GM12878 (cell line): ENCODE results near the gene PTPRN2. TPM values are rescaled to one million over a fixed set of nuclear protein-coding genes. Genes with fewer than 3 reads are reported as not detected.

Source experiments
- ATAC-seq: fragments of 200-7000 bp; cut with Tn5 transposase; 3 replicates; pipeline ENCODE4 v1.9.1; 2020; ENCODE audit warnings: mild to moderate bottlenecking, moderate library complexity
- BruUV-seq: library from RNA; stranded (reverse); fragments of 400-500 nt; replicated peaks from 2 replicates; lab custom pipeline; 2021; lab: Mats Ljungman, UMichigan
- CTCF ChIA-PET: fragments of 300-600 bp; sonication (Branson Sonifier 250); formaldehyde crosslinking; extraction: SDS; loops from one replicate; lab custom pipeline; 2021; ENCODE audit warnings: inconsistent platforms; lab: Yijun Ruan, JAX
- POLR2A ChIA-PET: fragments of 350-600 bp; formaldehyde crosslinking; extraction: SDS; loops from one replicate; lab custom pipeline; 2021; ENCODE audit warnings: inconsistent platforms; lab: Charles Lee
- RAD21 ChIA-PET: fragments of 300-600 bp; sonication (Branson Sonifier 250); formaldehyde crosslinking; loops from one replicate; lab custom pipeline; 2023; ENCODE audit warnings: antibody characterized with exemption; ENCODE audit not compliant: unreplicated experiment; lab: Charles Lee
- SMC1A ChIA-PET: fragments of 300-600 bp; sonication (Branson Sonifier 250); formaldehyde crosslinking; loops from one replicate; lab custom pipeline; 2023; ENCODE audit not compliant: unreplicated experiment, uncharacterized antibody; lab: Charles Lee
- DNase-seq: peaks from one replicate; pipeline ENCODE4 v3.0.0-alpha.2; 2011; ENCODE audit warnings: low read depth, low spot score
- FAIRE-seq: peaks from 3 replicates; lab custom pipeline; 2011; peaks lifted over from hg19 to GRCh38; lab: Jason Lieb, UNC
- H2AFZ ChIP-seq: 2 replicates; pipeline ENCODE4 v1.6.0; 2011; ENCODE audit warnings: low read depth, low read length, control low read depth; ENCODE audit not compliant: control insufficient read depth
- H3K27ac ChIP-seq: 2 replicates; pipeline ENCODE4 v1.5.1; 2011; ENCODE audit warnings: control low read depth; ENCODE audit not compliant: control insufficient read depth, insufficient read depth
- H3K27me3 ChIP-seq, 2 experiments: replicated peaks in 1 of 2; 2 replicates each; pipeline versions ENCODE4 v1.6.0 to v1.6.1; 2011; ENCODE audit warnings: low read length in 1 of 2; ENCODE audit not compliant: control insufficient read depth in 2 of 2, insufficient read depth in 2 of 2
- H3K36me3 ChIP-seq, 2 experiments: 2 replicates each; pipeline ENCODE4 v1.5.1; 2011; ENCODE audit warnings: low read length in 1 of 2; ENCODE audit not compliant: control insufficient read depth in 2 of 2, insufficient read depth in 2 of 2
- H3K4me1 ChIP-seq: 2 replicates; pipeline ENCODE4 v1.6.1; 2011; ENCODE audit warnings: mild to moderate bottlenecking, low read length, moderate library complexity, mixed read lengths; ENCODE audit not compliant: control insufficient read depth, insufficient read depth
- H3K4me2 ChIP-seq: 2 replicates; pipeline ENCODE4 v1.6.0; 2011; ENCODE audit warnings: control low read depth; ENCODE audit not compliant: control insufficient read depth, insufficient read depth
- H3K4me3 ChIP-seq: fragments of 200-600 bp; sonication (generic); 2 replicates; pipeline ENCODE4 v1.5.1; 2016
- H3K79me2 ChIP-seq: 2 replicates; pipeline ENCODE4 v1.6.0; 2011; ENCODE audit warnings: low read length; ENCODE audit not compliant: control insufficient read depth, insufficient read depth
- H3K9ac ChIP-seq: 2 replicates; pipeline ENCODE4 v1.8.0; 2011; ENCODE audit warnings: low read length, control low read depth, mixed read lengths; ENCODE audit not compliant: control insufficient read depth, insufficient read depth
- H3K9me3 ChIP-seq: replicated peaks from 3 replicates; pipeline ENCODE4 v1.5.1; 2011; ENCODE audit warnings: mild to moderate bottlenecking, low read length; ENCODE audit not compliant: control insufficient read depth, insufficient read depth
- H4K20me1 ChIP-seq: 2 replicates; pipeline ENCODE4 v1.6.0; 2011; ENCODE audit not compliant: control insufficient read depth, insufficient read depth
- BCL11A ChIP-seq: IDR thresholded peaks from 2 replicates; pipeline ENCODE4 v1.6.1; 2011; ENCODE audit warnings: low read depth, low read length
- CBX3 ChIP-seq: fragments of 200-600 bp; sonication (generic); IDR thresholded peaks from 2 replicates; pipeline ENCODE4 v1.6.1; 2016; ENCODE audit warnings: low read depth, borderline replicate concordance
- EGR1 ChIP-seq, 2 experiments: IDR thresholded peaks; 1 replicate in 1 of 2; 2 replicates in 1 of 2; pipeline ENCODE4 v1.6.1; 2011 to 2012; ENCODE audit warnings: low read depth in 2 of 2, low read length in 2 of 2, borderline replicate concordance in 1 of 2, mild to moderate bottlenecking in 1 of 2, moderate library complexity in 1 of 2
- EZH2 ChIP-seq: IDR thresholded peaks from 2 replicates; pipeline ENCODE4 v1.6.1; 2012; ENCODE audit warnings: low read depth, mild to moderate bottlenecking, control low read depth, inconsistent platforms, low read length, borderline replicate concordance; ENCODE audit not compliant: control insufficient read depth
- FOXK2 ChIP-seq: fragments of 450-650 bp; IDR thresholded peaks from 2 replicates; pipeline ENCODE4 v1.6.1; 2017; ENCODE audit warnings: mild to moderate bottlenecking, moderate library complexity
- HDAC6 ChIP-seq: fragments of 200-600 bp; sonication (generic); IDR thresholded peaks from one replicate; pipeline ENCODE4 v1.8.0; 2017; ENCODE audit warnings: antibody characterized with exemption; ENCODE audit not compliant: unreplicated experiment
- NBN ChIP-seq: fragments of 450-650 bp; IDR thresholded peaks from 2 replicates; pipeline ENCODE4 v1.6.1; 2016
- NFYA ChIP-seq: IDR thresholded peaks from 2 replicates; pipeline ENCODE4 v1.6.1; 2011; ENCODE audit warnings: low read depth, mild to moderate bottlenecking, low read length, improper control_type of control experiment, borderline replicate concordance
- PAX5 ChIP-seq: IDR thresholded peaks from 2 replicates; pipeline ENCODE4 v1.6.1; 2011; ENCODE audit warnings: low read depth, low read length, borderline replicate concordance
- PML ChIP-seq: IDR thresholded peaks from 2 replicates; pipeline ENCODE4 v1.6.1; 2012; ENCODE audit warnings: low read length, inconsistent platforms
- RCOR1 ChIP-seq: conservative IDR thresholded peaks from 2 replicates; pipeline ENCODE4 v1.6.1; 2012; ENCODE audit warnings: low read depth, low read length, improper control_type of control experiment
- SRF ChIP-seq, 2 experiments: IDR thresholded peaks; 2 replicates each; pipeline ENCODE4 v1.6.1; 2011; ENCODE audit warnings: low read depth in 2 of 2, low read length in 2 of 2, mild to moderate bottlenecking in 1 of 2, moderate library complexity in 1 of 2
- SUZ12 ChIP-seq: fragments of 200-600 bp; sonication (generic); IDR thresholded peaks from one replicate; pipeline ENCODE4 v1.6.1; 2018; ENCODE audit warnings: antibody characterized with exemption, mild to moderate bottlenecking; ENCODE audit not compliant: unreplicated experiment
- TCF12 ChIP-seq: IDR thresholded peaks from 2 replicates; pipeline ENCODE4 v1.6.1; 2011; ENCODE audit warnings: low read depth, mild to moderate bottlenecking, low read length
- ZSCAN29 ChIP-seq: fragments of 450-650 bp; IDR thresholded peaks from 2 replicates; pipeline ENCODE4 v1.6.1; 2017; ENCODE audit warnings: mild to moderate bottlenecking, moderate library complexity
- WGBS: methylation state at CpG from one replicate; pipeline ENCODE4 v1.1.6; 2016; ENCODE audit warnings: low lambda C conversion rate; ENCODE audit not compliant: insufficient replicate concordance, insufficient coverage; ENCODE audit errors: missing lambda C conversion rate; 5-methylcytosine and 5-hydroxymethylcytosine counted together
- in situ Hi-C: fragments of 300-500 bp; cut with MboI; formaldehyde crosslinking; loops from 9 replicates; pipeline ENCODE4 v1.14.3; 2018; ENCODE audit warnings: mixed read lengths
- intact Hi-C: fragments of 100-400 bp; cut with micrococcal nuclease; formaldehyde crosslinking; loops from one replicate; pipeline ENCODE4 v1.14.2; 2022; ENCODE audit not compliant: unreplicated experiment
- polyA plus RNA-seq, 11 experiments: library from polyadenylated mRNA; depleted of rRNA in 4 of 11; unstranded in 6 of 11; stranded (reverse) in 5 of 11; fragments of >200 nt; fragmentation: Nextera tagmentation in 4 of 11; fragmentation: Illumina TruSeq in 1 of 11; extraction: Ambion mirVana in 4 of 11; extraction: Trizol in 1 of 11; gene quantifications; 1 replicate in 1 of 11; 2 replicates in 10 of 11; pipeline versions ENCODE4 v1.2.1 to v1.2.3, GENCODE V29; 2011 to 2016; ENCODE audit warnings: inconsistent platforms in 2 of 11, missing spikeins in 2 of 11, low read depth in 1 of 11
- total RNA-seq, 4 experiments: library from RNA; depleted of rRNA in 3 of 4; stranded (reverse); fragments of >200 nt in 3 of 4; fragmentation: Illumina TruSeq in 1 of 4; extraction: Trizol in 1 of 4; gene quantifications; 2 replicates each; pipeline versions ENCODE4 v1.2.1 to v1.2.3, GENCODE V29; 2013 to 2021
- TF ChIP-seq, protein P1 (sequence below): fragments of 150-350 bp; IDR thresholded peaks from 2 replicates; pipeline ENCODE4 v1.6.1; 2014; ENCODE audit warnings: mild to moderate bottlenecking, low read depth, low read length
- TF ChIP-seq, protein P2 (sequence below): IDR thresholded peaks from 2 replicates; pipeline ENCODE4 v1.6.1; 2012; ENCODE audit warnings: low read depth, low read length, improper control_type of control experiment
- TF ChIP-seq, protein P3 (sequence below): IDR thresholded peaks from 2 replicates; pipeline ENCODE4 v1.6.1; 2012; ENCODE audit warnings: low read depth, low read length, improper control_type of control experiment
- TF ChIP-seq, protein P4 (sequence below): fragments of 450-650 bp; IDR thresholded peaks from 2 replicates; pipeline ENCODE4 v1.6.1; 2018; ENCODE audit warnings: borderline replicate concordance, mild to moderate bottlenecking; ENCODE audit not compliant: partially characterized antibody

PTPRN2 gene
- total and polyA plus RNA-seq, 10 of the 15 experiments (the other 5 are each of a cell fraction or from before 2014, with no cell fraction given), result 5.4 TPM; not detected in 9

DNA sequence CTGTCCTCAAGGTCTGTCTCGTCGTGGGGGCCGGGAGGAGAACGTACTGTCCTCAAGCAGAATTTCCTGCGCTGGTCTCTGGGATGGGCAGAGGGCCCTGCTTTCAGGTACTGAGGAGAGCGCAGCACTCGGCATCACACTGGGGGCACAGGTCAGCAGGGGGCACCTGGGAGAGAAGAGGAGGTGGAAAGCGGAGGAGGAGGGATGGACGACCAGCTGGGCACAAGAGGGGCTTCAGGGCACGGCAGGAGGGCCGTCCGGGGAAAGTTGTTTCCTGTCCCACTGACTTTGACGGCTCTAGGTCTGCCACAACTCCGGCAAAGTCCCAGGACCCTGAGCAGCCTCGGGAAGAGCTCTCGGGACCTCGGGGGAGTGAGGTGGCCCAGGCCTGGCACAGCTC is 714.0 kb downstream of the PTPRN2 start (continued):
- TF ChIP-seq, protein P1, sequence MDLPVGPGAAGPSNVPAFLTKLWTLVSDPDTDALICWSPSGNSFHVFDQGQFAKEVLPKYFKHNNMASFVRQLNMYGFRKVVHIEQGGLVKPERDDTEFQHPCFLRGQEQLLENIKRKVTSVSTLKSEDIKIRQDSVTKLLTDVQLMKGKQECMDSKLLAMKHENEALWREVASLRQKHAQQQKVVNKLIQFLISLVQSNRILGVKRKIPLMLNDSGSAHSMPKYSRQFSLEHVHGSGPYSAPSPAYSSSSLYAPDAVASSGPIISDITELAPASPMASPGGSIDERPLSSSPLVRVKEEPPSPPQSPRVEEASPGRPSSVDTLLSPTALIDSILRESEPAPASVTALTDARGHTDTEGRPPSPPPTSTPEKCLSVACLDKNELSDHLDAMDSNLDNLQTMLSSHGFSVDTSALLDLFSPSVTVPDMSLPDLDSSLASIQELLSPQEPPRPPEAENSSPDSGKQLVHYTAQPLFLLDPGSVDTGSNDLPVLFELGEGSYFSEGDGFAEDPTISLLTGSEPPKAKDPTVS, result no peak
- TF ChIP-seq SRF (IDR thresholded peaks at IDR 0.05; ENCODE audit: low read depth in 2 of 2, low read length in 2 of 2), result no peak
- no peak for TF ChIP-seq NFYA
- TF ChIP-seq, protein P2, sequence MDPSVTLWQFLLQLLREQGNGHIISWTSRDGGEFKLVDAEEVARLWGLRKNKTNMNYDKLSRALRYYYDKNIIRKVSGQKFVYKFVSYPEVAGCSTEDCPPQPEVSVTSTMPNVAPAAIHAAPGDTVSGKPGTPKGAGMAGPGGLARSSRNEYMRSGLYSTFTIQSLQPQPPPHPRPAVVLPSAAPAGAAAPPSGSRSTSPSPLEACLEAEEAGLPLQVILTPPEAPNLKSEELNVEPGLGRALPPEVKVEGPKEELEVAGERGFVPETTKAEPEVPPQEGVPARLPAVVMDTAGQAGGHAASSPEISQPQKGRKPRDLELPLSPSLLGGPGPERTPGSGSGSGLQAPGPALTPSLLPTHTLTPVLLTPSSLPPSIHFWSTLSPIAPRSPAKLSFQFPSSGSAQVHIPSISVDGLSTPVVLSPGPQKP, result no peak
- no peak for TF ChIP-seq PML
- TF ChIP-seq TCF12, result no peak
- TF ChIP-seq CBX3, result no peak
- no peak for TF ChIP-seq EZH2

DNA sequence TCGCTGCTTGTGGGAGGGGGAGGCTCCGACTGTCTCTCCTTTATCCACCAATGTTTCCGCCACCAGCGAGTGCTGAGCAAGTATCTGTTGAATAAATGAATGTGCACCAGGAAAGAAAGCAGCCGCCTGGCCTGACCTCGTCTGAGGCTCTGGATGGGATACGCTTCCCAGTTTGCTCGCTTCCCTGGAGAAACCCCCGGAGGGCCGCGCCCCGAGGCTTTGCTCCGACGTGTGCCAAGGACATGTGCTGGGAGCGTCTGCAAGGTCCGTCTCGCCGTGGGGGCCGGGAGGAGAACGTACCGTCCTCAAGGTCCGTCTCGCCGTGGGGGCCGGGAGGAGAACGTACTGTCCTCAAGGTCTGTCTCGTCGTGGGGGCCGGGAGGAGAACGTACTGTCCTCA is 714.4 kb downstream of the PTPRN2 start:
- Histone ChIP-seq H3K4me3 (no peak overlapping the region), H3K4me2 (no peak overlapping the region), H3K27ac (no peak overlapping the region), H3K36me3 (no peaks in the 10 kb centered on the region), H3K4me1 (no peaks in the 10 kb centered on the region), H4K20me1 (no peaks in the 10 kb centered on the region), H3K9me3 (no peaks in the 10 kb centered on the region; the same call in 2 of the 3 replicates), H3K9ac (no peak overlapping the region), H2AFZ (no peak overlapping the region), H3K27me3 (no peaks in the 10 kb centered on the region), H3K79me2 (no peaks in the 10 kb centered on the region)
- BruUV-seq, result no TSS peak
- RAD21 ChIA-PET, result no interaction called here
- in situ Hi-C loops, result no loop called here
- intact Hi-C loops, result no loop called here
- SMC1A ChIA-PET, result no interaction called here
- FAIRE-seq, result no peak
- WGBS, result 85% methylated on average over 18 of the region's 30 CpGs
- ATAC-seq, result no peak
- CTCF ChIA-PET, result no interaction called here
- TF ChIP-seq, protein P3, sequence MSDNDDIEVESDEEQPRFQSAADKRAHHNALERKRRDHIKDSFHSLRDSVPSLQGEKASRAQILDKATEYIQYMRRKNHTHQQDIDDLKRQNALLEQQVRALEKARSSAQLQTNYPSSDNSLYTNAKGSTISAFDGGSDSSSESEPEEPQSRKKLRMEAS, result no peak
- TF ChIP-seq BCL11A (no peak), ZSCAN29 (no peak), PAX5 (no peak), EGR1 (IDR thresholded peaks at IDR 0.05; ENCODE audit: borderline replicate concordance in 1 of 2, low read depth in 2 of 2, low read length in 2 of 2) (no peak), HDAC6 (no peak), FOXK2 (no peak), SUZ12 (no peak), NBN (no peak), TCF12 (no peak), RCOR1 (no peak)
- TF ChIP-seq, protein P4, sequence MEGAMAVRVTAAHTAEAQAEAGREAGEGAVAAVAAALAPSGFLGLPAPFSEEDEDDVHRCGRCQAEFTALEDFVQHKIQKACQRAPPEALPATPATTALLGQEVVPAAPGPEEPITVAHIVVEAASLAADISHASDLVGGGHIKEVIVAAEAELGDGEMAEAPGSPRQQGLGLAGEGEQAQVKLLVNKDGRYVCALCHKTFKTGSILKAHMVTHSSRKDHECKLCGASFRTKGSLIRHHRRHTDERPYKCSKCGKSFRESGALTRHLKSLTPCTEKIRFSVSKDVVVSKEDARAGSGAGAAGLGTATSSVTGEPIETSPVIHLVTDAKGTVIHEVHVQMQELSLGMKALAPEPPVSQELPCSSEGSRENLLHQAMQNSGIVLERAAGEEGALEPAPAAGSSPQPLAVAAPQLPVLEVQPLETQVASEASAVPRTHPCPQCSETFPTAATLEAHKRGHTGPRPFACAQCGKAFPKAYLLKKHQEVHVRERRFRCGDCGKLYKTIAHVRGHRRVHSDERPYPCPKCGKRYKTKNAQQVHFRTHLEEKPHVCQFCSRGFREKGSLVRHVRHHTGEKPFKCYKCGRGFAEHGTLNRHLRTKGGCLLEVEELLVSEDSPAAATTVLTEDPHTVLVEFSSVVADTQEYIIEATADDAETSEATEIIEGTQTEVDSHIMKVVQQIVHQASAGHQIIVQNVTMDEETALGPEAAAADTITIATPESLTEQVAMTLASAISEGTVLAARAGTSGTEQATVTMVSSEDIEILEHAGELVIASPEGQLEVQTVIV, result no peak
- POLR2A ChIA-PET, result no interaction called here
- no peak for DNase-seq
